SK-N-MC (cell line): Measurements from ENCODE around the gene SUOX.

ENCODE experiments used
- DNase-seq: peaks from one replicate; pipeline ENCODE4 v3.0.0-alpha.2; 2011; ENCODE audit warnings: low read depth, low spot score
- H3K27ac ChIP-seq: fragments of 200-600 bp; sonication (generic); 2 replicates; pipeline ENCODE4 v1.5.1; 2016; ENCODE audit warnings: mixed run types
- H3K36me3 ChIP-seq: fragments of 200-600 bp; sonication (generic); 2 replicates; pipeline ENCODE4 v1.6.1; 2017; ENCODE audit warnings: antibody characterized with exemption, low read length, mixed read lengths; ENCODE audit not compliant: insufficient read depth
- H3K4me3 ChIP-seq: fragments of 200-600 bp; sonication (generic); 2 replicates; pipeline ENCODE4 v1.5.1; 2016
- H3K9ac ChIP-seq: fragments of 200-600 bp; sonication (generic); 2 replicates; pipeline ENCODE4 v1.8.0; 2017; ENCODE audit warnings: mixed run types, mixed read lengths; ENCODE audit not compliant: insufficient read length
- H3K9me3 ChIP-seq: fragments of 200-600 bp; sonication (generic); 2 replicates; pipeline ENCODE4 v1.6.1; 2017; ENCODE audit warnings: low read depth, mild to moderate bottlenecking, antibody characterized with exemption, low read length, moderate library complexity, mixed read lengths
- EZH2 ChIP-seq: fragments of 200-600 bp; sonication (generic); IDR thresholded peaks from one replicate; pipeline ENCODE4 v1.6.1; 2017; ENCODE audit warnings: antibody characterized with exemption
- FOXP2 ChIP-seq: optimal IDR thresholded peaks from 2 replicates; pipeline ENCODE3; 2011; ENCODE audit warnings: mild to moderate bottlenecking, moderate library complexity; ENCODE audit not compliant: insufficient read depth; ENCODE audit errors: extremely low read length, control extremely low read depth
- POLR2AphosphoS5 ChIP-seq: IDR thresholded peaks from 2 replicates; pipeline ENCODE4 v1.6.1; 2012; ENCODE audit warnings: mild to moderate bottlenecking, low read depth, low read length, borderline replicate concordance

The SUOX gene

GRCh38 chr12:56010111-56010570 lies 13.1 kb downstream of the SUOX start:
- TF ChIP-seq FOXP2 (no peak), POLR2AphosphoS5 (no peak), EZH2 (no peak)
- DNase-seq: no peak
- H3K9ac ChIP-seq: no peak overlapping the region

DNA sequence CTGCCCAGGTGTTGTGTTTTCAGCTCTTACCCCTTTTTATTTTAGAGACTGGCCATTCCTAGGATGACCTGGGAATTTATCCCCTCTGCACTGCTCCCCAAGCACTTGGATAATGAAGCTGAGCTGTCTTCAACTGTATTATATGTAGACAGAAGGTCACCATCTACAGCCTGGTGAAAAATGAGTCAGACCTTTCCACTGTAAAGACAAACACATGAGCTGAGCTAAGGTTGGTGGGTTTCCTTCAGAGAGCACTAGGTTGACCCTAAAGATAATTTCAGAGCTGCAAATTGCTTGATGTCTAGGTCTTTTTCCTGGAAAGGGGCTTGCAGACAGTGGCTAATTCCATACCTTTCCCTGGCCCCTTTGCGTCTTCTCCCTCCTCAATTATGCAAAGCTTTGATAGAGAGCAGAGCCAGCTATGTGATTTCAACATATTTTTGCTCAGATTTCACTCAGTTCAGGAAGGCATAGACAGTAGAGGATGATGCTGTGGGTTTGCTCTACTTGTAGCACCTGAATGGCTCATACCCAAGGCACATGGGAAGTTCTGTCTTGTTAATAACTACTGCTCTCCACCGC lies 14.5 kb downstream of the SUOX start:
- no peak for DNase-seq
- TF ChIP-seq POLR2AphosphoS5 (no peak), EZH2 (no peak), FOXP2 (no peak)
- H3K36me3 ChIP-seq: no peaks in the 10 kb centered on the region
- H3K9me3 ChIP-seq: no peaks in the 10 kb centered on the region
- H3K4me3 ChIP-seq: no peak overlapping the region
- no peak overlapping the region for H3K27ac ChIP-seq
- H3K9ac ChIP-seq: no peak overlapping the region

More at GRCh38 chr12:56010111-56010570, 13.1 kb downstream of the SUOX start:
- no peak overlapping the region for H3K4me3 ChIP-seq
- no peaks in the 10 kb centered on the region for H3K9me3 ChIP-seq
- H3K27ac ChIP-seq: no peak overlapping the region
- no peaks in the 10 kb centered on the region for H3K36me3 ChIP-seq

DNA sequence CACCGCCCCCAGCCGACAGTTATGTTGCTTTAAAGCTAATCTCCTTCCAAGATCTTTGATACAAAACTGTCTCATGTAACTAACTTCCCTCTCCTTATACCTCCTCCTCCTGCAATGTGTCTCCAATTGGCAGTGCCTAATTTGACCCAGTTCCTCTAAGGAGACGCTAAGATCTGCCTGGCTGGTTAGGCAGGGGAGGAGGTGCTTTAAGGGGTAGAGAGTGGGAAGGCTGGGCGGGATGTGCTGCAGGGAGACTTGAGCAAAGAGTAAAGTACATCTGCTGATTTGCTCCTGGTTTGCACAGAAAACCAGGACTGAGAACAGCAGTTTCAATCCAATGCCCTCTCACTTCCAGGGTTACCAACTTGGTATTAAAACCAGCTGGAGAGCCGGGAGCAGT lies 16.4 kb downstream of the SUOX start:
- H3K9me3 ChIP-seq: no peaks in the 10 kb centered on the region
- H3K4me3 ChIP-seq: no peak overlapping the region
- H3K27ac ChIP-seq: no peak overlapping the region
- H3K9ac ChIP-seq: no peak overlapping the region
- no peak for TF ChIP-seq FOXP2
- no peak for TF ChIP-seq POLR2AphosphoS5
- TF ChIP-seq EZH2: no peak
- DNase-seq: no peak
- no peaks in the 10 kb centered on the region for H3K36me3 ChIP-seq

- H3K27ac ChIP-seq: no peak overlapping the region
- no peaks in the 10 kb centered on the region for H3K36me3 ChIP-seq
- no peaks in the 10 kb centered on the region for H3K9me3 ChIP-seq
- H3K4me3 ChIP-seq: no peak overlapping the region
- TF ChIP-seq EZH2 (no peak), FOXP2 (no peak), POLR2AphosphoS5 (no peak)
- no peak for DNase-seq
- no peak overlapping the region for H3K9ac ChIP-seq
Observed at GRCh38 chr12:56014205-56014604, 17.1 kb downstream of the SUOX start.

DNA sequence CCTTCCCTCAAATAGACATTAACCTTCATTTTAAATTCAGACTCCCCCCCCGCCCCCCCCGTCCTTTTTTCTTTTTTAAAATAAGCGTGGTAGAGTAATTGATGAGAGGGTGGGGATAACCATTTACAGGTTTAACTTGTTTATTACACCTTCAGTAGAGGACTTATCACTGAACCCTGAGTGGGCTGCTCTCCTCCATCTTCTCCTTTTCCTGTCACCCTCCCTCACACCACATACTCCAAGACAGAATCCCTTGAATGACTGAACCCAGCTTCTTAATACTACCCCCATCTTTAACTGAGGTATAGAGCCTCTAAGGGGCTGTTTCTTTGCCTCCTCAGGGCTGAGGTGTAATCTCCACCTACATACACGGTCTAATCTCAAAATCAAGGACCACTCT lies 20.1 kb downstream of the SUOX start:
- no peaks in the 10 kb centered on the region for H3K9me3 ChIP-seq
- TF ChIP-seq FOXP2 (no peak), EZH2 (no peak), POLR2AphosphoS5 (no peak)
- H3K9ac ChIP-seq: no peak overlapping the region
- H3K27ac ChIP-seq: no peak overlapping the region
- no peak overlapping the region for H3K4me3 ChIP-seq
- H3K36me3 ChIP-seq: no peaks in the 10 kb centered on the region
- no peak for DNase-seq

DNA sequence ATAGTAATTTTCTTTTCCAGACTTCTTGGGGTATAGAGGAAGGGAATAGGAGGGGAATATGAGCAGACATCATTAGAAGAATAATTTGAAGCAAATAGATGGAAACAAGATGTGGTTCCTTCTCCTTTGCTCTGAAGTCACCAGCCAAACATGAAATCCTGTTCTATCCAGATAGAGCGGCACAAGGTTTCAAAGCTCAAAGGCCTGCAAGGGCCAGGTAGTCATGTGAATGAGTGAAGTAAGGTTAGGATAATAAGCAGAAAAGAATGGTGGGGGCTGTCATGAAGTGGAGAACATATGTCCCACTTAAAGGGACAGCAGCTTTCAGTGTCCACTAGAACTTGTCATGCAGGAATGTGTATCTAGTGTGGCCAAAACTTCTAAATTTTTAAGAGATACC lies 21.3 kb downstream of the SUOX start:
- Histone ChIP-seq H3K9ac (no peak overlapping the region), H3K27ac (no peak overlapping the region), H3K4me3 (no peak overlapping the region), H3K9me3 (no peaks in the 10 kb centered on the region), H3K36me3 (no peaks in the 10 kb centered on the region)
- no peak for DNase-seq
- no peak for TF ChIP-seq FOXP2
- TF ChIP-seq POLR2AphosphoS5: no peak
- TF ChIP-seq EZH2: no peak

- no peak for TF ChIP-seq FOXP2
- TF ChIP-seq POLR2AphosphoS5: no peak
- TF ChIP-seq EZH2: no peak
- H3K9ac ChIP-seq: no peak within 1 kb of the TSS
- no peak for DNase-seq
Observed at GRCh38 chr12:56020423-56021184, 23.5 kb downstream of the SUOX start, which contains the start of gene IKZF4. Gene IKZF4, plus strand, starts transcription at chr12:56021043. Its CDS starts 451 bp downstream, at chr12:56021494.

GRCh38 chr12:56021889-56022497 lies 24.9 kb downstream of the SUOX start:
- DNase-seq: no peak
- no peak overlapping the region for H3K4me3 ChIP-seq
- H3K36me3 ChIP-seq: no peaks in the 10 kb centered on the region
- no peak overlapping the region for H3K9ac ChIP-seq
- TF ChIP-seq POLR2AphosphoS5 (no peak), EZH2 (no peak)
- H3K27ac ChIP-seq: no peak overlapping the region
- no peaks in the 10 kb centered on the region for H3K9me3 ChIP-seq

More at GRCh38 chr12:56020423-56021184, 23.5 kb downstream of the SUOX start, which contains the start of gene IKZF4:
- Histone ChIP-seq H3K36me3 (no peaks in the 10 kb centered on the region), H3K4me3 (no peak within 1 kb of the TSS), H3K9me3 (no peaks in the 10 kb centered on the region), H3K27ac (no peak within 1 kb of the TSS)
